Gastrocnemius medialis (tissue), 4 donors: ENCODE data around the gene MAN2C1.

Experiments
- POLR2A ChIP-seq, 2 donors: fragments of 450-650 bp; IDR thresholded peaks; one replicate each; pipeline ENCODE4 v1.6.1; 2017; ENCODE audit warnings: antibody characterized with exemption in 2 of 2, mild to moderate bottlenecking in 2 of 2, moderate library complexity in 2 of 2
- TF ChIP-seq, protein P1 (sequence below), 5 experiments: fragments of 450-650 bp in 3 of 5; fragments of 200-600 bp in 2 of 5; sonication (generic) in 2 of 5; IDR thresholded peaks in 4 of 5; conservative IDR thresholded peaks in 1 of 5; 1 replicate in 4 of 5; 2 replicates in 1 of 5; pipeline ENCODE4 v1.5.1; 2016 to 2019; ENCODE audit warnings: antibody characterized with exemption in 5 of 5, mild to moderate bottlenecking in 3 of 5, moderate library complexity in 3 of 5

GRCh38 chr15:75306188-75306587 lies 62.2 kb downstream of the MAN2C1 start:
- TF ChIP-seq, protein P1, sequence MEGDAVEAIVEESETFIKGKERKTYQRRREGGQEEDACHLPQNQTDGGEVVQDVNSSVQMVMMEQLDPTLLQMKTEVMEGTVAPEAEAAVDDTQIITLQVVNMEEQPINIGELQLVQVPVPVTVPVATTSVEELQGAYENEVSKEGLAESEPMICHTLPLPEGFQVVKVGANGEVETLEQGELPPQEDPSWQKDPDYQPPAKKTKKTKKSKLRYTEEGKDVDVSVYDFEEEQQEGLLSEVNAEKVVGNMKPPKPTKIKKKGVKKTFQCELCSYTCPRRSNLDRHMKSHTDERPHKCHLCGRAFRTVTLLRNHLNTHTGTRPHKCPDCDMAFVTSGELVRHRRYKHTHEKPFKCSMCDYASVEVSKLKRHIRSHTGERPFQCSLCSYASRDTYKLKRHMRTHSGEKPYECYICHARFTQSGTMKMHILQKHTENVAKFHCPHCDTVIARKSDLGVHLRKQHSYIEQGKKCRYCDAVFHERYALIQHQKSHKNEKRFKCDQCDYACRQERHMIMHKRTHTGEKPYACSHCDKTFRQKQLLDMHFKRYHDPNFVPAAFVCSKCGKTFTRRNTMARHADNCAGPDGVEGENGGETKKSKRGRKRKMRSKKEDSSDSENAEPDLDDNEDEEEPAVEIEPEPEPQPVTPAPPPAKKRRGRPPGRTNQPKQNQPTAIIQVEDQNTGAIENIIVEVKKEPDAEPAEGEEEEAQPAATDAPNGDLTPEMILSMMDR (IDR thresholded peaks at IDR 0.05 in 4 of 5, conservative IDR thresholded peaks at IDR 0.05 in 1 of 5) = no peak
- no peak for TF ChIP-seq POLR2A (IDR thresholded peaks at IDR 0.05)
